B cell (primary cell): ENCODE data around the gene PROC.
A peak's percentile ranks its signal among the peaks of the same experiment; 100 is the strongest.

Experiments
- EZH2 ChIP-seq: IDR thresholded peaks from 2 replicates; pipeline ENCODE4 v1.6.1; 2012; ENCODE audit warnings: borderline replicate concordance, low read depth, mild to moderate bottlenecking, moderate library complexity, low read length; ENCODE audit not compliant: insufficient read depth, poor library complexity, severe bottlenecking
- TF ChIP-seq, protein P1 (sequence below): fragments of 200-600 bp; IDR thresholded peaks from one replicate; pipeline ENCODE4 v1.8.0; 2022; ENCODE audit warnings: antibody characterized with exemption, mild to moderate bottlenecking

DNA sequence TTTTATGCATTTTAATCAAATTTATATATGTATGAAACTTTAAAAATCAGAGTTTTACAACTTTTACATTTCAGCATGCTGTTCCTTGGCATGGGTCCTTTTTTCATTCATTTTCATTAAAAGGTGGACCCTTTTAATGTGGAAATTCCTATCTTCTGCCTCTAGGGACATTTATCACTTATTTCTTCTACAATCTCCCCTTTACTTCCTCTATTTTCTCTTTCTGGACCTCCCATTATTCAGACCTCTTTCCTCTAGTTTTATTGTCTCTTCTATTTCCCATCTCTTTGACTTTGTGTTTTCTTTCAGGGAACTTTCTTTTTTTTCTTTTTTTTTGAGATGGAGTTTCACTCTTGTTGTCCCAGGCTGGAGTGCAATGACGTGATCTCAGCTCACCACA lies 5.7 kb downstream of the PROC start:
- TF ChIP-seq, protein P1, sequence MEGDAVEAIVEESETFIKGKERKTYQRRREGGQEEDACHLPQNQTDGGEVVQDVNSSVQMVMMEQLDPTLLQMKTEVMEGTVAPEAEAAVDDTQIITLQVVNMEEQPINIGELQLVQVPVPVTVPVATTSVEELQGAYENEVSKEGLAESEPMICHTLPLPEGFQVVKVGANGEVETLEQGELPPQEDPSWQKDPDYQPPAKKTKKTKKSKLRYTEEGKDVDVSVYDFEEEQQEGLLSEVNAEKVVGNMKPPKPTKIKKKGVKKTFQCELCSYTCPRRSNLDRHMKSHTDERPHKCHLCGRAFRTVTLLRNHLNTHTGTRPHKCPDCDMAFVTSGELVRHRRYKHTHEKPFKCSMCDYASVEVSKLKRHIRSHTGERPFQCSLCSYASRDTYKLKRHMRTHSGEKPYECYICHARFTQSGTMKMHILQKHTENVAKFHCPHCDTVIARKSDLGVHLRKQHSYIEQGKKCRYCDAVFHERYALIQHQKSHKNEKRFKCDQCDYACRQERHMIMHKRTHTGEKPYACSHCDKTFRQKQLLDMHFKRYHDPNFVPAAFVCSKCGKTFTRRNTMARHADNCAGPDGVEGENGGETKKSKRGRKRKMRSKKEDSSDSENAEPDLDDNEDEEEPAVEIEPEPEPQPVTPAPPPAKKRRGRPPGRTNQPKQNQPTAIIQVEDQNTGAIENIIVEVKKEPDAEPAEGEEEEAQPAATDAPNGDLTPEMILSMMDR = peak; percentile 27
- no peak for TF ChIP-seq EZH2
